NCI-H524 treated with DMSO at 0.1 percent for 48 hours (cell line): Measurements from ENCODE around the gene MTA2.
"Not testable (repeated sequence)": the region's sequence is repeated elsewhere in the genome, so short reads cannot be mapped to it uniquely, and the experiment has no call there.

Experiments
- DNase-seq: peaks from one replicate; lab custom pipeline; 2025; lab: John Stamatoyannopoulos, UW

MTA2 gene

GRCh38 chr11:62566247-62566646 lies 35.4 kb downstream of the MTA2 start:
- DNase-seq, result no peak

- DNase-seq, result no peak
These were observed 36.4 kb downstream of the MTA2 start for GRCh38 chr11:62565100-62565802.

DNA sequence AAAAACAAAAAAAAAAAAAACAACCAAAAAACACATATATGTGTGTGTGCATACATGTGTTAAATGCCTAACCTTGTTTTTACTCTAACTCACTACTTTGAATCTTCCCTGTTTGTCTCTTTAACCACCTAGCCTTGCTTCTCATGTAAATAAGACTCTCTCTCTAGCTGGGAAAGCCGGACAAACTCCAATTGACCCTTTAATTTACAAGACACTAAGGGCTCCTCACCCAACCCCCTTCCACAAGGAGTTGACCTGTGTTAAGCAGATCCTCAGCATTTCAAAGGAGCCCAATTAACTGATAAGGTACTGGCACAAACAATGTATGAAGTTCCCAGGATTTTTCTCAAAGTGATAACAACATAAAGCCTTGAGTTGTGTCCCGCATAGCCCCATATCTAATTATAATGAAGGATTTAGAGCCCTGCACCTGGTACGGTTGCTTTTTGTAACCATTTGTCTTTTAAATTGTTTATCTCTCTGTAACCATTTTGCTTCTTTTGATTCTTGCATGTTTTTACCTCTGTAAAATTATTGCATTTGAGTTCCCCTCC lies 39.9 kb downstream of the MTA2 start:
- not testable (repeated sequence) for DNase-seq

DNA sequence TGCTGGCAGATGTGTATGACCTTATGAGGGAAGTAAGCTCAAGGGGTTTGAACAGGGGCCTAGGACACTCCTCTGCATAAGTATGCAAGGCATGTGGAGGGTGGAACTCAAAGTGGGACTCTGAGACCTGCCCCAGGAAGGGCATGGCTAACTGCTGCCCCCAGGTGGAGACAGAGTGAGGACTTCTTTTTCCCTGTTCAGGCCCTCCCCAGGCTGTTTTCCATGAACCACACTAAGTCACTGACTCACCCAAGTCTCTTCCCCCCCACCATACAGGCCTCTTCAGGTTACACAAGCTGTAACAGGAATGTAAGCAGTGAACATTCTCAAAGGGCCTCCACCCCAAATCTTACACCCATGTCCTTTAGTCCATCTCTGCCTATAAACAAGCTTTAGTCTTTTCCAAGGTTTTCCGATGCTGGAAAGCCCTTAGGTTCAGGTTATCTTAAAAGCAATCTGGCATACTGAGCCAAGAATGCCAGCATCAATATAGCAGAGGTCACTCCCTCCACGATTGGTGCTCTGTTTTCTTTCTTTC lies 41.0 kb downstream of the MTA2 start:
- no peak for DNase-seq

DNA sequence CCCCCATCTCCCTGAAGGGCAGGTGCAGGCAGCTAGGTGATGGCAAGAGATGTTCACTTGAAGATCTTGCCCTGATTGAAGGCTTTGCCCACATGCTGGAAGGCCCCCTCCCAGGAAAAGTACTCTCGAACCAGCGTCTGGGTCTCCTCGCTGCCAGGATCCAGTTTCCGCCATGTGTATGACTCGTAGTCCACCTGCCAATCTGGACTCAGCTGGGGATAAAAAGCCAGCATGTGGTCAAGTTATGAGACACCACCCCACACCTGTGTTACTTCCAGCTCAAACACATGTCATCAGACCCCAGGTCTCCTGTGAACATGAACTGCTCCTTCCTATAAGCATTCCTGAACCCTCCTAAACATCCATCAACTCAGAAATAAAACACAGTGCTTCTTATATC lies 42.0 kb downstream of the MTA2 start:
- DNase-seq, result not testable (repeated sequence)

DNA sequence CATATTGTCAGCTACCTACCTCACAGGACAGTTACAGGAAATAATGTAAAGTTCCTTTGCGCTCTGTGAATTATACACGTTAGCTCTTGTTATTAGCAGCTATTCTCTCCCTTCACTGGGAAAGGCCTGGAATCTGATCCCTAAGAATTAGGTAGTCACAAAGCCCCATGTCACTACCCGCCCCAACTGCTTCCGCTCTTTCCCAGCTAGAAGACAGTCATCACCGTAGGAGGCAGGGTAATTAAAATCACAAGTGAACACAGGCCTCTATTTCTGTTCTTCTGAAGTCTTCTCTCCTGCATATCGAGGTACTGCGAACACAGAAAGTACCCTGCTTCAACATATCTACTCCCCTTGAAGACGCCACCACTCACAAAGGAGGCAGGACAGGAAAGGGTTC lies 42.5 kb downstream of the MTA2 start:
- DNase-seq, result no peak

- no peak for DNase-seq
These were observed 43.0 kb downstream of the MTA2 start for GRCh38 chr11:62558669-62559068.

GRCh38 chr11:62556875-62557631 lies 44.6 kb downstream of the MTA2 start:
- no peak for DNase-seq

DNA sequence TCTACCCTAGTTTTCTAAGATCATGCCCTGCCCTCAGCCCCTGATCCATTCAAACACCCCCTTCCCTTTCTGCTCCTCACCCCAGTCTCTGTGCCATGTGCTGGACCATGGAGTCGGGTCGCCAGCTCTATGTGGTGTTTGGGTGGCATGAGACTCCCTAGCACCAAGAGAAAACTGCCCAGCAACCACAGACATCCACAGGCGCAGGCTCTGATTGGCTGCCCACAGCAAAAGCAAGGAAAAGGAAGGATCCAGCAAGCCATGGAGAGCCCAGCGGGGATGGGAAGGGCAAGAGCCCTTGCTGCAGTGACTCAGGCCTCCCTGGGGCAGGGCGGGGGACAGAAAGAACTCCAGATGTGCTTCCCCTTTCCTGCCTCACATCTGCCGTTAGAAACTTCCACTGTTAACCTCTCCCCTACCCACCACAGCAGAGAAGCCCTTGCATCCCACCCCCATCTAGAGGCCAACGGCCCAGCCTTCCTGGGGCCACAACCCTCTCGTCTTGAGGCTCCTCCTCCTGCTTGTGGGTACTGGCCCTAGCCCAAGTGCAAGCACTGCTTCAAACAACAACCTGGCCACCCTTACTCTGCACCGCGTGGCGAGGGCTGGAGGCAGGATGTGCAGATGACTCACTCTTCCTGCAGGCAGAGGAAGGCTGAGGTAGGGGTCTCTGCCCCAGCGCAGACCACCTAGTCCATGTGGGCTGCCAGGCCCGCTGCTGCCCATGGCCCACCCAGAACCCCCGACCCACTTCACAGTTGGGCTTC lies 45.4 kb downstream of the MTA2 start:
- no peak for DNase-seq

DNA sequence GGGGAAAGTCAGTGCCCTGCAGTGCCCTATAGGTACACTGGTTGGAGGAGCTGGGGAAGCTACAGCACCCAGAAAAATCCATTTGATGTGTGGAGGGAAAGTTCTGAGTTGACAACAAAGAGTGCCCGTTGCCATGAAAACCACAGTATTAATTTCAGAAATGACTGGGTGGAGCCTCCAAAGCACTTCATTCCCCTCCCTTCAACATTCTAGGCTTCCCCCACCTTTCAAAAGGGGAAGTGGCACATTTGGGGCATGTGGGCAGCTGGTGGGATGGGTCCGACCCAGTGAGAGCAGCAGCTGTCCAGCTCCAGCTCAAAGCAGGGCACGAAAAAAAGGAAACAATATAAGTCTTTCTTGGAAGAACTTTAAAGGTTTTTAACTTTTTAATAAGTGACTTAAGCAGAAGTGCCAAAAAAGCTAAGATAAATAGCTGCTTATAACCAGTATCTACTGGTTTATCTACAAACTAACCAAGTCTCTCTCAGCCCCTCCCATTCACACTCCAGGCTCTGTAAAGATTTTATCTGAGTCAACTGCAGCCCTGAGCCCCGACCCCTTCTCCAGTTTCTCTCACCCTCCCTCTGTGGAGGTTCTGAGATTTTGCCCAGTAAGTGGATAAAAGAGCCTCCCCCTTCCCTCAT lies 46.1 kb downstream of the MTA2 start:
- no peak for DNase-seq

GRCh38 chr11:62554387-62555167 lies 47.1 kb downstream of the MTA2 start:
- no peak for DNase-seq

GRCh38 chr11:62553839-62554361 lies 47.8 kb downstream of the MTA2 start:
- no peak for DNase-seq

DNA sequence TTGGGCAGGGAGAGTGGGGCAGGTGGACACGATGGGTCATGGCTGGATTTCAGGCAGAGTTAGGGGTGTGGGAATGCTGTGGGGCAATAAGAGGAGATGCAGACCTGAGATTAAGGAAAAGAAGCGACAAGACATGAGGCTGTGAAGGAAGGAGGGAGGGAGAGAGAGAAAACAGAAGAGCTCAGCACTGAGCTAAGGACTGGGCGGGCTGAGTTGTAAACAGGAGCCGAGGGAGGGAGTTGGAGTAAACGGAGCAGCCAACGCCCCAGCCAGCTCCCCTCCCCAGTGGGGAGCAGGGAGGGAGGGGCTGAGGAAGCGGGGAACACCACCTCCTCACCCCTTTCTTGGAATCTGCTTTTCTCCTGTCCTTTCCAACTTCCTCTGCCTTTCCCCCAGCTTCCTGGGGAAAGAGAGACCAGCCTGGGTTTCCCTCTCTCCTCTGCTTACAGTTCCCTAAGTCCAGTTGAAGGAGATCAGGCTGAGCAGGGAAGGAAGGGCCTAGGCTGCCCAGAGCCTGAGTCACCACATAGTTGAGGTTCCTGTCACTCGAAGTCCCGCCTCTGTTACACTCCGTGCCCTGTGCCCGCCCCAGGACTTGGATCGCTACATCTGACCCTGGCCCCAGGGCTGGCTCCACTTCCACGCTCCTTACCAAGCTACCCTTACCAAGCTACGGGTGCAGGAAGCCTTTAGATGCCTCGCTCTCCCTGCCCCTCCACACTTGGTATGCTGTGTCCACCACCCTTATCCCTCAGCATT lies 48.4 kb downstream of the MTA2 start:
- DNase-seq, result no peak

DNA sequence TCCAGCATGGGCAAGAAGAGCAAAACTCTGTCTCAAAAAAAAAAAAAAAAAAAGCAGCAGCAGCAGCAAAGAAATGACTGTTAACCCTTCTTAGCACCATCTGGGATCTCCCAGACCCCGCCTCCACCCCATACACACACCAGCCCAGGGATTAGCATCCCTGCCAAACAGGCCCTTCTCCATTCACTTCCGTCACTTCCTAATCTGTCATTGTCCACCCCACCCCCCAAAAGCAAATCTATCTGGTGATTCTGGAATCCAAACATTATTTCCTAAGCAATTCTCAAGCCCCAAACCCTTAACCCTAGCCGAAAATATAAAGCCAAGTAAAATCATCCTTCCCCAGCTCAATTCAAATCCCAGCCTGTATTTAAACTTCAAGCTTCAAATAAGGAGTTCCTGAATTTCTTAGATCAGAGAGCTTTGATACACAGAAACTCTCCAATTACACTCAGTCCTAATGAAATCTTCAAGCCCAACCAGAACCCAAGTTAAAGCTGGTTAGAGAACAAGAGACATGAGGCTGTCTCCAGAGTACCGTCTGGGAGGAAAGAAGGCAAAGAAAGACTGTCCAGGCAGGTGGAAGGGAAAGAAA lies 49.1 kb downstream of the MTA2 start:
- peak; percentile 75 for DNase-seq

DNA sequence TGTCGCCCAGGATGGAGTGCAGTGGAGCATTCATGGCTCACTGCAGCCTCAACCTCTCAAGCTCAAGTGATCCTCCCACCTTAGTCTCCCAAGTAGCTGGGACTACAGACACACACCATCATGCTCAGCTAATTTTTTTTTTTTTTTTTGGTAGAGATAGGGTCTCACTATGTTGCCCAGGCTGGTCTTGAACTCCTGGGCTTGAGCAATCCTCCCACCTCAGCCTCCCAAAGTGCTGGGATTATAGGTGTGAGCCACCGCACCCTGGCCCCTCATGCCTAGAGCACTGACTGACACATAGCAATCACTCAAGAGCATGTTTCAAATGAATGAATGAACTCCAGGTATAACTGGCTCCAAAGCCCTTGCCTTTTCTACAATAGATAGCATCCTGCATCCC lies 51.2 kb downstream of the MTA2 start:
- DNase-seq, result not testable (repeated sequence)

DNA sequence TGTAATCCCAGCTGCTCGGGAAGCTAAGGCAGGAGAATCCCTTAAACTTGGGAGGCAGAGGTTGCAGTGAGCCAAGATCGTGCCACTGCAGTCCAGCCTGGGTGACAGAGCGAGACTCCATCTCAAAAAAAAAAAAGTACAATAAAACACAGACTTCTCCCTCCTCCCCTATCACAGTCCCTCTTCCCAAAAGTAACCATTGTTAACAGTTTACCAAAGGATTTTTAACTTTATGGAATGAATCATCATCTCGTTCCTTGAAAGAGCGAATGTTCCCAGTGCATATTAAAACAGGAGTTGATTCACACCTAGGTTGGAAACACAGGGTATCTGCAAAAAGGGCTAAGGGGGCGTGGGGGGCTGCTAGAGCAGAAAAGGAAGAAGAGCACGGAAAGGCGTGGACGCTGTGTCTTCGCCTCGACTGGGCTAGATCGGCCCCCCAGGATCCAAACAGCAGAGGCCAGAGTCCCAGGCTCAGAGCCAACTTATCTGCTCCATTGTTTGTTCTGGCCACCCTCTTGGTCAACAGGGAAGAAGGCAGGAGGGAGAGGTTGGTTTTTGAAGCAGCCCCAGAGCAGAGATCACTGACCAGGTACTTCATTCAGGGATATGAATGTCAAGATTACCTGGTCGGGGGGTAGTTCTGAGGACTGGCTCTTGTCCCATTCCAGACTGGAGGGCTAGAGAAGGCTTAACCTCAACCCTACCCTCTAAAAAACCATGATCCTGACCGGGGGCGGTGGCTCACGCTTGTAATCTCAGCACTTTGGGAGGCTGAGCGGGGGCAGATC lies 52.9 kb downstream of the MTA2 start:
- DNase-seq, result no peak

DNA sequence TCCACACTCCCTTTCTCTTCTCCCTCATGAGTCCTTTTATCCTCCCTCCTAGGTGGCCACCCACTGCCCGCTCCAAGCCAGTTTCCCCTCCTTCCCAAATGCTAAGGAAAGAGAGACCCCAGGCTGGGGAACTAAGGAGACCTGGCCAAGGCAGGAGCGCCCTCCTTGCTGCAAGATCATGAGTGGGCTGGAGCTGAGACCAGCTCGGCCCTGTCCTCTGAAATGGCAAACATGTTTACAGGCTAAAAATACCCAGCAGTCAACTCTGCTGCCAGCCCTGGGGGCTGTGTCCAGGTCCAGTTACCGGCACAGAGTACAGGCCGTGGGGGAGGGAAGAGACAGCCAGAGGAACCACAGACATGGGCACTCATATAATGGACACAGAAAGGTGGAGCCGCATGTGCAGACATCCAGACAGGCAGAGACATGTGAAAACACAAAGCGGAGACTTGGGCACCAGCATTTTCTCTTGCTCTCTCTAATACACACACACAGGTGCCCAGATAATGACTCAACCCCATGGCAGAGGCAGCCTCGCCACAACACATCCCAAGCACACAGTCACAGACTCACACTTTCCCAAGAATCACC lies 53.9 kb downstream of the MTA2 start:
- no peak for DNase-seq

- no peak for DNase-seq
These were observed 54.6 kb downstream of the MTA2 start for GRCh38 chr11:62546929-62547625.
